Measurements from ENCODE around the gene KCP.

KCP gene

DNA sequence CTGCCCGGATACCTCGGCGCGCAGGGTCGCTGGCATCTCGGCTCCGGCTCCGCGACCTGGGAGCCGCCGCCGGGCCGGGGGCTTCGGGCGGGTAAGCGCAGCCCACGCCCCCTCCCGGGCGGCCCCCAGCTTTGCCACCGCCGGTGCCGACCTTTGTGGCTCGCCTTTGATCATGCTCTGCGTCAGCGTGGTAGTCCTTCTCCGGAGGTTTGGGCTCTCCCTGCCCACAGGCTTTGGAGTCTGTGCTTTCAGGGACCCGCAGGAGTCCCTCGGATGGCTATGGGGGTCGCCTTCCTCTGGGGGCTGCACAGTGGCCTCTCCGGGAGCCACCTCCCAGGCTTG is 40.6 kb downstream of the KCP start:
- peak; percentile 24 for DNase-seq

DNA sequence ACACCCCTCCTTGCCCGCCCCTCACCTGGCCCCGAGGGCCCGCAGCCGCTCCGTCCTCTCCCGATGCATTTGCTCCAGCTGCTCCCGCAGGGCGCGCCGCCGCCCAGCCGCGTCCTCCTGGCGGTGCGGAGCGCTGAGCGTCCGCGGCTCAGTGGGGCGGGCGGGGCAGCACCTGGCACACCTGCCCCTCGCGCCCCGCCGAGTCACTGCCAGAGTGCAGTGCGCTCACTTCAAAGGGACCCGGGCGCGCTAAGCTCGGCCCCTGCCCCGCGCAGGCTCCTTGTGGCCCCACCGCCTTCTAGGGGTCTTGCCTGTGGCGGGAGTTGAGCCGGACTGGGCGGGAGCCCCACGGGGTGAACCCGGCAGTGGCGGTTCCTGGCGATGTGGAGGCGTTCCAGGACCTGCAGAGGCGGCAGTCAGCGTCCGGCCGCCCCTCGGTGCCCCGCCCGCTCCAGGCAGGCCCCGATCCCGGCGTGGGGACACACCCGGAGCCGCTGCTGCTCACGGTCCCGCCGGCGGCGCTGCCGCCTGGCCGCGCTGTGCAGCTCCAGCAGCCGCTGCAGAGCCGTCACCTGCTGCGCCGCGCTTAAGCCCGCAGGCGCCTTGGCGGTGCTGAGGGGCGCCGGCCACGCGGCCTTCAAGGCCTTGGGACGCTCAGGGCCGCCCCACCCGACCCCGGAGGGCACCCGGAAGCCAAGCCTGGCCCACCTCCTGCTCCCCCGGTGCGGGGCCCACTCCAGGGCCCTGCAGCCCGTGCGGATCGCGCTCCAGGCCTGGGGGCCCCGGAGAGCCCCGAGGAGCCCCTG is 41.2 kb downstream of the KCP start:
- peak; percentile 46 for DNase-seq

DNA sequence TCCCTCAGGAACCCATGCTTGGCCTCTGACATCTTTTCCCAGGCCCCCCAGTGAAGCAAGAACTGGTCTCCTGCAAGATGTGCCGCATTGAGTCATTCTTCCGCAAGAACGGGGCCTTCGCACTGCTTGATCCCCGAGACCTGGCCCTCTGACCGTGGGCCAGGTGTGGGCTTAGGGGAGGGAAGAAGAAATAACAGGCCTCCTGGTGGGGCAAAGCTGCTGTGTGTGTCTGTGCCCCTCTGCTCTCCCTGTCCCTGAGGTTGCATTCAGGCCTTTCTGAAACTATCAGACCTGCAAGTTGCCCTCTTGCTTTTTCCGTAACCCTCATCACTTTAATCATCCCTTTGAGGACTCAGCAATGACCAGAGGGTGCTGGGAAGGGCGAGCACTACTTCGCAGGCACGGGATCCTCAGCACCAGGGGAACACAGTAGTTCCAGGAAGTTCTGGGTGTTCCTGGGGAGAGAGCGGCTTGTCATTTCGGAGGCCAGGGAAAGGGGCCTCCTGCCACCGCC is 41.8 kb downstream of the KCP start:
- no peak for DNase-seq

DNA sequence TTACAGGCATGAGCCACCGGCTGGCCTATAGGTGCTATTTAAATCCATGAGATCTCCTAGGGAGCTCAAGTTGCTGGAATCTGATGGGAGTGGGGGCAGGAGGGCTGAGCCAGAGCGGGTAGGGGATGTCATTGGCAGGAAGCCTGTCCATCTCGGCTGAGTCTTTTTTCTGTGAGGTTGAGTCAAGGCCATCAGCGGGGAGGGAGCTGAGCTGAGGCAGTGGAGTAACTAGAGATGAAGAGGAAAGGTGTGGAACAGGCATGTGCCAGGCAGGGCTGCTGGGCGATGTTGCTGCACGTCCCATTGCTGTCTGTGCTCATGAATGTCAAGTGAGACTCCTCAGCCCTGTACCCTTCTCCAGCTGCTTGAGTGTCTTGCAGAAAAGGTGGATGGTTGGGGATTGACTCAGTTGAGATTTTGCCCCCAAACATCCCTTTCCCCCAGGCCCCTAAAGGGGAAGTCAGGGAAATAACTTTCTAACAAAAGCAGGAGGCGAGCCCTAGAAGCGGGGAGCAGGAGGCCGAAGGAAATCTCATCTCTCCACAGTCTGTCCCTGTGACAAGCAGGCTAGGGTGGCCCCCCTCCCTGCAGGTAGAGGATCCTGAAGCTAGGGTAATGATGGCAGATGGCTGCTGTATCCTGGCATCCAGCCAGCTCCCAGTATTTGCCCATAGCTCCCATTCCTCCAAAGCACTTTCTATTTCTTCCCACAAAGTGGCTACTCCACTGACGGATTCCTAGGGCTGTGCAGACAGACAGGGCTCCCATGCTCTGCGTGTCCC is 42.5 kb downstream of the KCP start:
- no peak for DNase-seq

DNA sequence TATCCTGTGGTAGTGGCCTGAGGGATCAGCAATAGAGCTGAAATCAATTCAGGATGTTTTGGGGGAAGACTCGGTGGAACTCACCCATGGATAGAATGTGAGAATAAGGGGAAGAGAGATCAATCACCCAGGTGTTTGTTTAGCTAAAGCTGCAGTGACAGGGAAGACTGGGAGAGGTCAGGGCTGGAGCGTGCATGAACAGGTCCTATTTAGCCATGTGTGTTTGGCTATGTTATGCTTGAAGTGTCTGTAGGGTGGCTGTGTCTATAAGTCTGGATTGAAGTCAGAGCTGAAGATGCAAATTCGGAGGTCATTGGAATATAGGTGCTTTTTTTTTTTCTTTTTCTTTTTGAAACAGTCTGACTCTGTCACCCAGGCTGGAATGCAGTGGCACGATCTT is 43.3 kb downstream of the KCP start:
- no peak for DNase-seq

DNA sequence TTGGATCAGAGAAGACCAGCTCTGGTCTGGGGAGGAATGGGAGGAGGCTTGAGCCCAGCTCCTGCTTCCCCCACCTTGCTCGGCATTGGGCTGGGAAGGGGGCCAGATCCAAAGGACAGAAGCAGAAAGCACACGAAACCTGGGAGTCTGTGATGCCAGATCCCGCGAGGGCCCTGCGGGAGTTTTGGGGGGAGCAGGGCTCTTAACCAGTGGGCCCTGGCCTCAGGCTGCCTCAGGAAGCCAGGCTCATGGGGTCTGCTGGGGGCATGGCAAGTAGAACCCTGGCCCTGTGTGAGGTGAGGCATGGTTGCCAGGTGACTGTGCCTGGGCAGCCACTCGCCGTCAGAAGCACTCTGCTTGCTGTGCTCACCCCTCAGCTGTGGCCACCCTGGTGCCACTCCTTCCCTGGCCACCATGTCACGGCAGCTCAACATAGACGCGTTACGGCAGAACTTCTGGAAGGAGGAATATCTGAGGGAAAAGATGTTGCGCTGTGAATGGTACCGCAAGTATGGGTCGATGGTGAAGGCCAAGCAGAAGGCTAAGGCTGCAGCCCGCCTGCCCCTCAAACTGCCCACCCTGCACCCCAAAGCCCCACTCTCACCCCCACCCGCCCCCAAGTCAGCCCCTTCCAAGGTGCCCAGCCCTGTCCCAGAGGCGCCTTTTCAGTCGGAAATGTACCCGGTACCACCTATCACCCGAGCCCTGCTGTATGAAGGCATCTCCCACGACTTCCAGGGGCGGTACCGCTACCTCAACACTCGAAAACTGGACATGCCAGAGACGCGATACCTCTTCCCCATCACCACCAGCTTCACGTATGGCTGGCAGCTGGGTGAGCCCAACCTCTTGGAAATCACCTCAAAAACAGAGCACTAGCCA is 44.3 kb downstream of the KCP start:
- no peak for DNase-seq

DNA sequence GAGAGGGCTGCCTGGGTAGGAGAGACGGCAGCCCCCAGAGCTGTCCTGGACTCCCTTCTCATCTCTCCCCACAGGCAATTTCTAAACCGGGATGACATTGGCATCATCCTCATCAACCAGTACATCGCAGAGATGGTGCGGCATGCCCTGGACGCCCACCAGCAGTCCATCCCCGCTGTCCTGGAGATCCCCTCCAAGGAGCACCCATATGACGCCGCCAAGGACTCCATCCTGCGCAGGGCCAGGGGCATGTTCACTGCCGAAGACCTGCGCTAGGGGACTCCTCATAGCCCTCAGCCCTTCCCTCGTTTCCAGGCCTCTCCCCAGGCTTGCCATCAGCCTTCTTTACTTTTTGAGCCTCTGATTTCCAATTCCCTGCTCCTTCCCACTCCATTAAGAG is 45.2 kb downstream of the KCP start:
- no peak for DNase-seq

DNA sequence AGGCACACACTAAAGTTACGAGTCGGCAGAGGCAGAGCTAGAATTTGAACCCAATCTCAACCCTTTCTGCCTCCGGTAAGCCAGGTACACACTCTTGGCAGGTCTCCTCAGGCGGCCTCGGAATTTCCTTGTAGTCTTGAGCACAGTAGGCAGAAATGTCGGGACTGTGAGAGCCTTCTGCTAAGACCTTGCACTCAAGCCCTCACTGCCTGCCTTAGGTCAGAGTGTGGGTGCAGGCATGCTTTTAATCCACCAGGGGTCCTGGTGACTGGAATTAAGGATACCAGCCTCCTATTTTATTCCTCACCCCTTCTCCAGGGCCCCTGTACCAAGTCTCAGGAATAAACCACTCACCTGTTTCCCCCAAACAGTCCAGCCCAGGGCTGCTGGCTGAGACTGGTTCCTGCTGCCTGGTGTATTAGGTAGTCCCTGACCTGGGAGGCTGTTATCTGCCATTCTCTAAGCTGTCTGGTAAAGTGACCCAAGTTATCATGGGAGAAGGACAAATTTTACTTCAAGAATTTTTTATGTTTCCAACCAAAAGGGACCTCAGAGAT is 47.0 kb downstream of the KCP start:
- DNase-seq, result peak; percentile 34

DNA sequence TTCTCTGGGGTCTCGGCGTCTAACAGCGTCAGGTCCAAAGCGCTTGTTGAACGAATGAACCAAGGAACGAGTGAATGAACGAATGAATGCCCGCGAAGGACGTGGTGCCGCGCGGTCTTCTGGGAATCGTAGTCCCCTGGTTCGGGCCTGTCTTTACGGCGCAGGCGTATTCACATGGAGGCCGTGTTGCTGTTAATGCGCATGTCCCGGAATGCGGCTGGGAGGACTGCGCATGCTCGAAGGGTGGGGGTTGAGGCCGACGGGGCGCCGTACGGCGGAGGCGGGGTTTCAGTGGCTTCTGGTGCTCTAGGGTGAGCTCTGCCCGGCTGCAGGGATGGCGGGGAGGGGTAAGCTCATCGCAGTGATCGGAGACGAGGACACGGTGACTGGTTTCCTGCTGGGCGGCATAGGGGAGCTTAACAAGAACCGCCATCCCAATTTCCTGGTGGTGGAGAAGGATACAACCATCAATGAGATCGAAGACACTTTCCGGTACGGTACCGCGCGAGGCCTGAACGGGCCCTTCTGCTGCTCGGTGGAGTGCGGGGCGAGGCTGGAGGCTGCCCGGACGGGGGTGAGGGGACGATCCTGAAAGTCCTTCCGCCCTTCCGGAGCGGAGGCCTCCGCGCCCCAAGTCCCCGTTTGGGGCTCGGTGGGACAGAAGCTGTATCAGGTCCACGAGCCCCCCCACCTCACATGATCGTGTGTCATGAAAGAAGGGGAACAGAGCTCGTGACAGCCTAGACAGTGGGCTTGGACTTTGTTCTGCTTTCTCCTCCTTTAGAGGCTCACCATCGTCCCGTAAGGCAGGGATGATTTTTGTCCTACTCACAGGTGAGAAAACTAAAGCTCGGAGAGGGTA is 47.7 kb downstream of the KCP start, which contains the start of gene ATP6V1F:
Gene ATP6V1F (plus strand): TSS at position 286 of the 862 bp plus-strand sequence. CDS start 49 bp downstream, at position 335.
- DNase-seq, result peak; percentile 99

DNA sequence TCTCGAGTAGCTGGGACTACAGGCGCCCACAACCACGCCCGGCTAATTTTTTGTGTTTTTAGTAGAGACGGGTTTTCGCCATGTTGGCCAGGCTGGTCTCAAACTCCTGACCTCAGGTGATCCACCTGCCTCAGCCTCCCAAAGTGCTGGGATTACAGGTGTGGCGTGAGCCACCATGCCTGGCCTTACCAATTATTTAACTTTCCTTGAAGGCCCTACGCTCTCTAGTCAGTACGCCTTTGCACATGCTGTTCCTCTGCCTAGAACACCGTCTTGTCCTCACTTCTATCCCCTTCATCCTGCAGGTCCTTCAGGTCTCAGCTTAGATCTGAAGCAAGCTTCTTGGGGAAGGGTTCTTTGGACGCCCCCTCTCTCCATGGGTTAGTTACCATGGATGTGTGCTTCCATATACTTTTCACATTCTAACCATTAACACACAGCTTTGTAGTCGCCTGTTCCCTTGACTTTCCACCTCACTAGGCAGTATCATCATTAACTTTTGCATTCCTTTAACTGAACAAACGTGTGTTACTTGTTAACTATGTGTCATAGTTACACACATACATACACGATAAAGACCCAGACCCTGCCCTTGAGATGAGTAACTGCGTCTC is 48.4 kb downstream of the KCP start:
- no peak for DNase-seq

DNA sequence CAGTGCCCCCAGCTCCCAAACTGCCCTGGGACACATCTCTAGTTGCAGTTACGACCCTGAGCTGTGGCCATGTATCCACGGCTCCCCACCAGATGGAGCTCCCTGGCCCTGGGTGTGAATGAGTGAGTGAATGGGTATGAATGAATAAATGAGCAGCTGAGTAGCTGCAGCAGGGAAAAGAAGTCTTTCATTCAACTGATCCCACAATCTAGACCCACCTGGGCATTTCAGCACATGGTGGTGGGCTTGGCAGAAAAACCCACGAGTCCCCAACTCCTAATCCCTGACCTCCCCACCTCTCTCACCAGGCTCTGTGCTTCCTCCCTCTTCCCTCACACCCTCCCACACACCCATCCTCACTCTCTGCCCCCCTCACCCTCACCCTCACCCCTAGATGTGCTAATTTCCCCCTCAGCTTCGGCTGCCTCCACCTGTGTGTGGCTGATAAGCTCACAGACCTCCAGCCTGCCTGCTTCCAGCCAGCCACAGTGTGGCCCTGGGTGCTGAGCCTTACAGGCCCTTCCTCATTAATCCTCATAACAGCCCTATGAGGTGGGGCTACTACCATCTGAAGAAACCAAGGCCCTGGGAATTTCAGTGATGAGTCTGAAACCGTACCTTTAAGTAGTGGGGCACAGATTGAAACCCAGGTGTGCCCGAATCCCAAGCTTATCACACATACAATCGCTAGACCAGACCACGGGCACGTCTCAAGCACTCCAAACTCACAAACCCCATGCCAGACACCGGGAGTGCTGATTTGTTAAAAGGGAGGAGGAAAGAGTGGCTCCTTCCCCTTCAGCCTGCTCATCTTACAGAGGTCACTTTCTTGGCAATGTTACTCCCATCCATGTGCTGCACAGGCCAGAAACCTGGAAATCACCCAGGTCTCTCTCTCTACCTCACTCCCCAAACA is 50.1 kb downstream of the KCP start:
- no peak for DNase-seq

DNA sequence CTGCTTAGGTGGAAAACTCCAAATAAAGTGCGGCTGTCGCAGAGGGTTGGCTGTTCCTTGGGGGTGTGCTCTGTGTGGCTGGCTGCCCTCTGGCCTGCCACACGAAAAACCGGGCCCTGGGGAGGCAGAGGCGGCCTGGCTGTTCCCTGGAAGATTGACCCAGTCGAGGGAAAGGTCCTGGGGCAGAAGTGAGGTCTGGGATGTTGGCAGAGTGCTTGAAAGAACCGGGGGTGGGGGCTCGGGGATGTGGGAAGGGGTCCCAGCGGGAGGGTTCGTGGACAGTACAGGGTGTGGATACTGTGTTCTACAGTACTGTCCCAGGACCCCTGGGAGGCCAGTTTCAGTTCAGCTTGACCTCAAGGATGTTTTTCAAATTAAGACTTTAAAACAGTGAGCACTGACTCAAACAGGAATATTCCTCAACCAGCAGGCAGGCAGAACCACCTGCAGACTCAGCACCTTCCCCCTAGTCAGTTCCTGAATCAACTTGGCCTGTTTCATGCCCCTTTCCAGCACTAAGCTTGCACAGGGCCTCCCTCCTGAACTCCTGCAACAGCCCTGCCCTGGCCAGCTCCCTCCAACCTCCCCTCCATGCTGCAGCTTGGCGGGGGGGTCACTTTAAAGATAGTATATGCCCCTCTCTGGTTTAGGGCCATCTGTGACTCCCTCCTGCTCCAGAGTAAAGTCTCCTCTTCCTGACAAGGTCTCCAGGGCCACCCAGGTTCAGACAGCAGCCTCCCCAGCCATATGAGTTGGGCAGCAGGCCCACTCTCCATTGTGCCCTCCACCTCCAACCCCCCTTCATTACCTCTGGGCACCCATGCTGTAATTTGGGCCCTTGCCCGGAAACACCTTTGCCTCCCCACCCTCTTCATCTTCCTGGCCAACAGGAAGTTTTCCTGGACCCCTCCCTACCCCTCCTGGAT is 51.0 kb downstream of the KCP start:
- no peak for DNase-seq

DNA sequence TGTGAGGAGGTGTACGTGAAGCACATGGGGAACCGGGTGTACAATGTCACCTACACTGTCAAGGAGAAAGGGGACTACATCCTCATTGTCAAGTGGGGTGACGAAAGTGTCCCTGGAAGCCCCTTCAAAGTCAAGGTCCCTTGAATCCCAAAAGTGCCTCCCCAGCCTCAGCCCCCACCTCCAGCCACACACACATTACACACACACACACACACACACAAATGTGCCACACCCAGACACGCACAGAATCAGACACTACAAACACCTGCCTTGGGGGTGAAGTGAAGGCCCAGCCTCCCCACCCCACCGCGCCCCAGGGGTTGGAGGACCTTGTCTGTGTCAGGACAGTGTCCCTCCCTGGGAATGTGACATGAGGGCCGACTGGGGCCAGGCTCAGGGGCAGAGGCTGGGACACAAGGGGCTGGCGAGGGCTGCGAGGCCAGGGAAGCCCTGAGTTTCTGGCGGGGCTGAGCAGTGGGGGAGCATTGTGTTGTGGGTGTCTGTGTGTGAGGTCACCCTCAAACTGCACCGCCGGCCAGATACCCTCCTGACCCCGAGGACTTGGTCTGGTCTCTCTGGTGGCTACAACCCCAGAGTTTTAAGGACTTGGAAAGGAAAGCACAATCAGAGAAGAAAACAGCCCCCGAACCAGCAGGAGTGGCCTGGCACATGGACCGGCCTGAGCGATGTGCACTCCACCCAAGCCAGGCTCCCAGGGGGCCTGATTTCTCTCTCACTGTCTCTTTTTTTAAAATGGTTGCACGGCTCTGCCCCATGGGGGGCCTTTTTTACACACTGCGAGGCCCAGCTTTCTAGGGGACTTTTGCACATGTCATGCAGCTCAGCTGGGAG is 51.9 kb downstream of the KCP start:
- no peak for DNase-seq

DNA sequence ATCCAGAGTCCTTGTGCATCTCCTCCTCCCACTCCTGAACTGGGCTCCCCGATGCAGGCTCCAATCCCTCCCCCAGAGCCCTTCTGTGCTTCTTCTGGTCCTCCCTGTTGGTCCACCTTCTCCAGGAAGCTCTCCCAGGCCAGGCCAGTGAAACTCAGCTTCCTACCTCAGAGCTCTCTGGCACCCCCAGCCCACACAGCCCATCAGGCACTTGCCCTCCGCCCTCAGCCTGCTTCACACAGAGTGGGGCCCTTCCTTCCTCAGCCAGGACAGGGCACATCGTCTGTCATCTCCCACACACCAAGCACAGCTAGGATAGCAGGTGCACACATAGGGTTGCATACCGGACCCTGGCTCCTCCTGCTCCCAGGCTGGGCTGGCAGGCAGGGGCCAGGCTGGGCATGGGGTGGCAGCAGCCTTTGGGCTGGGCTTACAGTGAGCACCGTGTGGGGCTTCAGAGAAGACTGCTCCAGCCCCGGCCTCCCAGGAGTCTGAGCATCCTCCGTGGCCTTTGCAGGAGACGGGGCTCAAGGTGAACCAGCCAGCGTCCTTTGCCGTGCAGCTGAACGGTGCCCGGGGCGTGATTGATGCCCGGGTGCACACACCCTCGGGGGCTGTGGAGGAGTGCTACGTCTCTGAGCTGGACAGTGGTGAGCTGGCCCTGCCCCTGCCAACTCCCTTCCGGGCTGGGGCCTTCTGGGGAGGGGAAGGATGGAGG is 54.3 kb downstream of the KCP start:
- DNase-seq, result no peak

DNA sequence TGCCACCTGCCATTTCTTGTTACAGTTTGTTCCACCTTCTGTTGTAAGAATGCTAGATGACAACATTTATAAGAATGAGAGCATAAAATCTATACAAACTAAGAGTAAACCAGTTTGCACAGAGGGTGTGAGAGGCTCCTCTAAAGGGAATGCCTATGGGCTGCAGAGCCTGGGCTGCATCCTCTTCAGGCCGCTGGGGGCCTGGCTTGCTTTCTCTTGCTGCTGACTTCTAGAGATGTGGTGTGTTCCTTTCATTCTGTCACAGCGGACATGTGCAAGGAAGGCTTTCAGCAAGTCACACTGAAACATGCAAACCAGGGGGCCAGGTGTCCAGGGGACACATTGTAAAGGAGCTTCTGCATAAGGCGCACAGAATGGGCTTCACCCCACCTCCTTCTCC is 55.0 kb downstream of the KCP start:
- DNase-seq, result no peak

DNA sequence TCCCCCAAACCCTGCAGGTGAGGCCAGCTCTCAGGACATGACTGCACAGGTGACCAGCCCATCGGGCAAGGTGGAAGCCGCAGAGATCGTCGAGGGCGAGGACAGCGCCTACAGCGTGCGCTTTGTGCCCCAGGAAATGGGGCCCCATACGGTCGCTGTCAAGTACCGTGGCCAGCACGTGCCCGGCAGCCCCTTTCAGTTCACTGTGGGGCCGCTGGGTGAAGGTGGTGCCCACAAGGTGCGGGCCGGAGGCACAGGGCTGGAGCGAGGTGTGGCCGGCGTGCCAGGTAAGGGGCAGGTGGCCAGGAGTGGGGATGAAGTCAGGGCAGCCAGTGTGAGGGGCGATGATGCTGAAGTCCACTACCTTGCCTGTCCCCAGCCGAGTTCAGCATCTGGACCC is 56.1 kb downstream of the KCP start:
- DNase-seq, result no peak

DNA sequence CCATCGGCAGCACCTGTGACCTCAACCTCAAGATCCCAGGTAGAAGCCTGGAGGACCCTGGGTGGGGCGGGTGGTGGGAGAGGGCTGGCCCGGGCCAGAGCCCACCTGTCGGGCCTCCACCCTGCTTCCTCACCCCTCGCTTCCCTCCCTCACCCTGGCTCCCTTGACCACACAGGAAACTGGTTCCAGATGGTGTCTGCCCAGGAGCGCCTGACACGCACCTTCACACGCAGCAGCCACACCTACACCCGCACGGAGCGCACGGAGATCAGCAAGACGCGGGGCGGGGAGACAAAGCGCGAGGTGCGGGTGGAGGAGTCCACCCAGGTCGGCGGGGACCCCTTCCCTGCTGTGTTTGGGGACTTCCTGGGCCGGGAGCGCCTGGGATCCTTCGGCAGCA is 56.7 kb downstream of the KCP start:
- no peak for DNase-seq
